PC-9 (cell line): ENCODE measurements around the gene PPP2R3B. TPM values are rescaled to one million over a fixed set of nuclear protein-coding genes. Genes with fewer than 3 reads are reported as not detected.

ENCODE experiments used
- BruUV-seq: library from RNA; stranded (reverse); fragments of 400-500 nt; replicated peaks from 2 replicates; lab custom pipeline; 2021; lab: Mats Ljungman, UMichigan
- CTCF ChIA-PET: fragments of 300-600 bp; sonication (Branson Sonifier 250); formaldehyde crosslinking; loops from one replicate; lab custom pipeline; 2022; ENCODE audit warnings: antibody characterized with exemption; lab: Charles Lee
- POLR2A ChIA-PET: fragments of 300-600 bp; sonication (Branson Sonifier 250); formaldehyde crosslinking; loops from one replicate; lab custom pipeline; 2022; ENCODE audit warnings: antibody characterized with exemption; ENCODE audit not compliant: unreplicated experiment; lab: Charles Lee
- DNase-seq, 2 experiments: peaks; one replicate each; pipeline versions ENCODE4 v3.0.0 to v3.0.0-alpha.2; 2015 to 2022; ENCODE audit warnings: mixed read lengths in 1 of 2
- H2AFZ ChIP-seq: fragments of 200-600 bp; sonication (generic); 2 replicates; pipeline ENCODE4 v1.8.1; 2017; ENCODE audit warnings: antibody characterized with exemption
- H3F3A ChIP-seq: fragments of 200-600 bp; sonication (generic); 2 replicates; pipeline ENCODE4 v1.8.1; 2017; ENCODE audit warnings: antibody characterized with exemption, mild to moderate bottlenecking, low read depth; ENCODE audit not compliant: insufficient read depth
- H3K27ac ChIP-seq: fragments of 200-600 bp; sonication (generic); 2 replicates; pipeline ENCODE4 v1.6.1; 2016; ENCODE audit warnings: mixed run types
- H3K27me3 ChIP-seq: fragments of 200-600 bp; sonication (generic); 2 replicates; pipeline ENCODE4 v1.6.1; 2016; ENCODE audit warnings: low read depth, mixed run types; ENCODE audit not compliant: insufficient read depth
- H3K36me3 ChIP-seq: fragments of 200-600 bp; sonication (generic); 2 replicates; pipeline ENCODE4 v1.6.1; 2016; ENCODE audit warnings: low read depth, mixed run types
- H3K4me1 ChIP-seq: fragments of 200-600 bp; sonication (generic); replicated peaks from 2 replicates; pipeline ENCODE4 v1.6.1; 2016; ENCODE audit warnings: mixed run types; ENCODE audit not compliant: insufficient read depth
- H3K4me2 ChIP-seq: fragments of 200-600 bp; sonication (generic); 2 replicates; pipeline ENCODE4 v1.6.1; 2017; ENCODE audit warnings: mixed run types
- H3K4me3 ChIP-seq: fragments of 200-600 bp; sonication (generic); 2 replicates; pipeline ENCODE4 v1.6.1; 2016; ENCODE audit warnings: mixed run types
- H3K79me2 ChIP-seq: fragments of 200-600 bp; sonication (generic); 2 replicates; pipeline ENCODE4 v1.6.1; 2017; ENCODE audit warnings: low read depth, mixed run types
- H3K9me2 ChIP-seq: fragments of 200-600 bp; sonication (generic); 2 replicates; pipeline ENCODE4 v1.8.1; 2017; ENCODE audit warnings: mild to moderate bottlenecking; ENCODE audit not compliant: insufficient read depth
- H3K9me3 ChIP-seq: fragments of 200-600 bp; sonication (generic); 2 replicates; pipeline ENCODE4 v1.8.1; 2016; ENCODE audit warnings: low read depth; ENCODE audit not compliant: insufficient read depth
- H4K20me1 ChIP-seq: fragments of 200-600 bp; sonication (generic); 2 replicates; pipeline ENCODE4 v1.8.1; 2017; ENCODE audit not compliant: insufficient read depth
- EZH2 ChIP-seq: fragments of 200-600 bp; sonication (generic); IDR thresholded peaks from 2 replicates; pipeline ENCODE4 v1.8.0; 2017; ENCODE audit warnings: antibody characterized with exemption, low read depth
- intact Hi-C: fragments of 100-400 bp; cut with micrococcal nuclease; formaldehyde crosslinking; loops from one replicate; pipeline ENCODE4 v1.10.0; 2022; ENCODE audit not compliant: unreplicated experiment
- total RNA-seq: library from RNA; stranded (reverse); gene quantifications from 2 replicates; pipeline ENCODE4 v1.2.3, GENCODE V29; 2021
- TF ChIP-seq, protein P1 (sequence below): fragments of 200-600 bp; sonication (generic); conservative IDR thresholded peaks from 2 replicates; pipeline ENCODE4 v1.6.1; 2017; ENCODE audit warnings: mixed run types, antibody characterized with exemption, mild to moderate bottlenecking, moderate library complexity

The PPP2R3B gene
- total RNA-seq, 1 experiment from 2014 or later = 32.5 TPM

DNA sequence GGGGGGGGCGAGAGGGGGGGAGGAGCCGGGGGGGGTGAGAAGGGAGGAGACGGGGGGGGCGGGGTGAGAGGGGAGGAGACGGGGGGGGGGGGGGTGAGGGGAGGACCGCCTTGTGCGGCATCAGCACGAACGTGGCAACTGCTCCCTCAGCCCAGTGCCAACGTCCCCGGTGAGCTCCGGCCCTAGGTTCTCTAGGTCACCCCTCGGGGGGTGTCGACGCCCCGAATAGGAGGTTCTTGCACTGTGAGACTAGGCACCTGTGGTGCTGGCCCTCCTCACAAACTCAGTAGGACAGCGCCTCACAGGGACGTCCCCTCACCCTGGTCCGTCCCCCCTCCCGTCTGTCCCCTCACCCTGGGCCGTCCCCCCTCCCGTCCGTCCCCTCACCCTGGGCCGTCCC is 46.6 kb downstream of the PPP2R3B start:
- Histone ChIP-seq H3K9me2 (no peaks in the 10 kb centered on the region), H3K27ac (no peak overlapping the region), H2AFZ (no peak overlapping the region), H3K4me2 (no peak overlapping the region), H3K27me3 (no peaks in the 10 kb centered on the region), H3K36me3 (no peaks in the 10 kb centered on the region), H4K20me1 (no peaks in the 10 kb centered on the region), H3F3A (no peaks in the 10 kb centered on the region), H3K9me3 (no peaks in the 10 kb centered on the region), H3K4me3 (no peak overlapping the region), H3K79me2 (no peaks in the 10 kb centered on the region), H3K4me1 (no peaks in the 10 kb centered on the region)
- CTCF ChIA-PET = no interaction called here
- BruUV-seq = no TSS peak
- POLR2A ChIA-PET = no interaction called here
- TF ChIP-seq, protein P1, sequence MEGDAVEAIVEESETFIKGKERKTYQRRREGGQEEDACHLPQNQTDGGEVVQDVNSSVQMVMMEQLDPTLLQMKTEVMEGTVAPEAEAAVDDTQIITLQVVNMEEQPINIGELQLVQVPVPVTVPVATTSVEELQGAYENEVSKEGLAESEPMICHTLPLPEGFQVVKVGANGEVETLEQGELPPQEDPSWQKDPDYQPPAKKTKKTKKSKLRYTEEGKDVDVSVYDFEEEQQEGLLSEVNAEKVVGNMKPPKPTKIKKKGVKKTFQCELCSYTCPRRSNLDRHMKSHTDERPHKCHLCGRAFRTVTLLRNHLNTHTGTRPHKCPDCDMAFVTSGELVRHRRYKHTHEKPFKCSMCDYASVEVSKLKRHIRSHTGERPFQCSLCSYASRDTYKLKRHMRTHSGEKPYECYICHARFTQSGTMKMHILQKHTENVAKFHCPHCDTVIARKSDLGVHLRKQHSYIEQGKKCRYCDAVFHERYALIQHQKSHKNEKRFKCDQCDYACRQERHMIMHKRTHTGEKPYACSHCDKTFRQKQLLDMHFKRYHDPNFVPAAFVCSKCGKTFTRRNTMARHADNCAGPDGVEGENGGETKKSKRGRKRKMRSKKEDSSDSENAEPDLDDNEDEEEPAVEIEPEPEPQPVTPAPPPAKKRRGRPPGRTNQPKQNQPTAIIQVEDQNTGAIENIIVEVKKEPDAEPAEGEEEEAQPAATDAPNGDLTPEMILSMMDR = no peak
- no peak for TF ChIP-seq EZH2
- intact Hi-C loops = no loop called here
- DNase-seq = no peak

DNA sequence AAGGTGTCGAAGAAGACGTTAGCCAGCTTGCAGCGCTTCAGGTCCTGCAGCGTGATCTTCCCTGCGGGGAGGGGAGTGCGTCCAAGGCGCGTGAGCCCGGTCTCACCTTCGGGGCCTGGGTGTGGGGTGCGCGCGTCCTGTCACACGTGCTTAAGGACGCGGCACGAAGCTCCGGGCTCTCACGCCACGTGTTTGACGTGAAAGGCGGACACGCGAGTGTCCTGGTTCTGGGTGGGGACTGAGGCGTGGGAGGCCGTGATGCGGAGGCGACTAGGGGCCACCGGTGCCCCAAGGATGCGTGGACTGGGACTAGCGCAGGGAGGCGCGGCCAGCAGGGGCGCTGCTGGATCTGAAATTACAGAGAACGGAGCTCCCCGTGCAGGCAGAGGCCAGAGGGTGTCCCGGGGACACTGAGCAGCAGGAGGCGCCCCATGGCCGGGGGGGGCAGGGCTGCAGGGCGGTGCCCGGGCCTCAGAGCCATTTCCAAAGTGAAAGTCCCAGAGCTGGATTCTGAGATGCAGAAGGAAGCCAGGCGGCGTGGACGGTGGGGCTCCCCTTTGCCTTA is 47.8 kb downstream of the PPP2R3B start:
- Histone ChIP-seq H4K20me1 (no peaks in the 10 kb centered on the region), H3K79me2 (no peaks in the 10 kb centered on the region), H3K4me1 (no peaks in the 10 kb centered on the region), H3K9me2 (no peaks in the 10 kb centered on the region), H3K27me3 (no peaks in the 10 kb centered on the region), H3K9me3 (no peaks in the 10 kb centered on the region), H3K27ac (no peak overlapping the region), H3F3A (no peaks in the 10 kb centered on the region), H3K36me3 (no peaks in the 10 kb centered on the region), H3K4me3 (no peak overlapping the region), H2AFZ (no peak overlapping the region), H3K4me2 (no peak overlapping the region)
- CTCF ChIA-PET = no interaction called here
- no TSS peak for BruUV-seq
- TF ChIP-seq, protein P1 = no peak
- TF ChIP-seq EZH2 = no peak
- intact Hi-C loops = no loop called here
- no peak for DNase-seq
- POLR2A ChIA-PET = no interaction called here

DNA sequence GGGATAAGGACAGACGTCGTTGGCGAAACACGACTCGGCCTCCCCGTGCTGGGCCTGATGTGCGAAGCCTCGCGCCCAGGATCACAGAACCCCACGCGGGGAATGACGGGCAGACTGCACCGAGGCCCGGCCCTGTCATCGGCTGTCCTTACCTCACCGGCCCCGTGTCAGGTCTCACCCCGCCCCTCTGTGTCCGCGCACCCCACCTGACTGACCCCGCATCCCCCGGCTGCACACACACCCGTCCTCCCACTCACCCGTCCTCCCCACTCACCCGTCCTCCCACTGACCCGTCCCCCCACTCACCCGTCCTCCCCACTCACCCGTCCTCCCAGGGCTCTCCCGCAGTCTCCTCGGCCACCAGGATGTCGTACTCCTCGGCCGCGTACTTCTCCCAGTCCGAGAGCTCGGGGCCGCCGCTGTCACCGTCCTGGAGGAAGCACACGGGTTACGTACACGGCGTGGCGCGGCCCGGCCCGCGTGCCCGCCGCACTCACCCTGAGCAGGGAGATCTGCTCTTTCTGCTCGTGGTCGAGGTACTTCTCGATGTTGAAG is 48.3 kb downstream of the PPP2R3B start:
- H3K36me3 ChIP-seq = no peaks in the 10 kb centered on the region
- no TSS peak for BruUV-seq
- H4K20me1 ChIP-seq = no peaks in the 10 kb centered on the region
- H3K79me2 ChIP-seq = no peaks in the 10 kb centered on the region
- CTCF ChIA-PET = no interaction called here
- H3K27me3 ChIP-seq = no peaks in the 10 kb centered on the region
- no peaks in the 10 kb centered on the region for H3K9me2 ChIP-seq
- no peaks in the 10 kb centered on the region for H3K4me1 ChIP-seq
- no peak overlapping the region for H3K27ac ChIP-seq
- H2AFZ ChIP-seq = no peak overlapping the region
- no peak overlapping the region for H3K4me2 ChIP-seq
- intact Hi-C loops = no loop called here
- H3K4me3 ChIP-seq = no peak overlapping the region
- no peak for DNase-seq
- no peaks in the 10 kb centered on the region for H3K9me3 ChIP-seq
- TF ChIP-seq, protein P1 = no peak
- no peak for TF ChIP-seq EZH2
- POLR2A ChIA-PET = no interaction called here
- H3F3A ChIP-seq = no peaks in the 10 kb centered on the region
